HCT116 (cell line): ENCODE data around the gene HS6ST1. TPM values are rescaled to one million over a fixed set of nuclear protein-coding genes. Genes with fewer than 3 reads are reported as not detected.

ENCODE experiments used
- ATAC-seq: fragments of 200-7000 bp; cut with Tn5 transposase; 2 replicates; pipeline ENCODE4 v1.9.1; 2020; ENCODE audit warnings: mild to moderate bottlenecking, moderate library complexity
- BruUV-seq: library from RNA; stranded (reverse); fragments of 400-500 nt; replicated peaks from 2 replicates; lab custom pipeline; 2021; lab: Mats Ljungman, UMichigan
- CTCF ChIA-PET: fragments of 300-600 bp; sonication (Branson Sonifier 250); formaldehyde crosslinking; loops from one replicate; lab custom pipeline; 2021; ENCODE audit warnings: antibody characterized with exemption; lab: Charles Lee
- POLR2A ChIA-PET: fragments of 300-600, 350-600 bp; sonication (Branson Sonifier 250); formaldehyde crosslinking; loops from one replicate; lab custom pipeline; 2021; ENCODE audit warnings: antibody characterized with exemption; lab: Charles Lee
- RAD21 ChIA-PET, 2 experiments: fragments of 300-600 bp; sonication (Branson Sonifier 250); formaldehyde crosslinking; loops; one replicate each; lab custom pipeline; 2023; ENCODE audit warnings: low total read pairs in 2 of 2; ENCODE audit not compliant: uncharacterized antibody in 2 of 2, unreplicated experiment in 2 of 2, low non-redundant PET in 1 of 2; lab: Charles Lee
- DNase-seq: peaks from one replicate; pipeline ENCODE4 v3.0.0-alpha.2; 2010; ENCODE audit warnings: low read depth, low spot score
- H2AFZ ChIP-seq: fragments of 200-600 bp; shearing (Covaris generic), sonication (generic); 2 replicates; pipeline ENCODE4 v1.6.1; 2017; ENCODE audit warnings: low read depth, mixed run types, mixed read lengths, antibody characterized with exemption, low read length; ENCODE audit not compliant: poor library complexity, severe bottlenecking
- H3K27ac ChIP-seq: 2 replicates; pipeline ENCODE4 v1.5.1; 2012; ENCODE audit warnings: low read depth, low read length
- H3K27me3 ChIP-seq: fragments of 200-600 bp; sonication (generic); 2 replicates; pipeline ENCODE4 v1.6.1; 2016; ENCODE audit warnings: mixed run types, low read length, mixed read lengths; ENCODE audit not compliant: insufficient read depth
- H3K36me3 ChIP-seq, 2 experiments: fragments of 200-500 bp in 1 of 2; fragments of 200-600 bp in 1 of 2; sonication (Bioruptor generic) in 1 of 2; sonication (generic) in 1 of 2; 2 replicates each; pipeline versions ENCODE4 v1.5.1 to v1.6.1; 2014 to 2016; ENCODE audit warnings: low read length in 2 of 2, inconsistent platforms in 1 of 2, mixed read lengths in 1 of 2, mixed run types in 1 of 2; ENCODE audit not compliant: insufficient read depth in 2 of 2, control insufficient read depth in 1 of 2
- H3K4me1 ChIP-seq, 2 experiments: fragments of 200-600 bp in 1 of 2; sonication (generic) in 1 of 2; 2 replicates each; pipeline versions ENCODE4 v1.5.1 to v1.6.1; 2012 to 2017; ENCODE audit warnings: low read length in 2 of 2, inconsistent platforms in 1 of 2, mild to moderate bottlenecking in 1 of 2, mixed read lengths in 1 of 2, mixed run types in 1 of 2, moderate library complexity in 1 of 2; ENCODE audit not compliant: insufficient read depth in 2 of 2, control insufficient read depth in 1 of 2
- H3K4me2 ChIP-seq: fragments of 200-600 bp; sonication (generic); 2 replicates; pipeline ENCODE4 v1.6.1; 2017; ENCODE audit warnings: mixed run types, low read length, mixed read lengths
- H3K4me3 ChIP-seq, 2 experiments: fragments of 200-600 bp in 1 of 2; sonication (generic) in 1 of 2; replicated peaks in 1 of 2; 2 replicates each; pipeline ENCODE4 v1.5.1; 2011 to 2016; ENCODE audit warnings: low read length in 2 of 2, control low read depth in 1 of 2, low read depth in 1 of 2, mild to moderate bottlenecking in 1 of 2, mixed read lengths in 1 of 2, mixed run types in 1 of 2
- H3K79me2 ChIP-seq: fragments of 200-600 bp; sonication (generic); 2 replicates; pipeline ENCODE4 v1.6.1; 2017; ENCODE audit warnings: mild to moderate bottlenecking, mixed run types, low read length, moderate library complexity, mixed read lengths; ENCODE audit not compliant: insufficient read depth
- H3K9ac ChIP-seq: fragments of 200-600 bp; sonication (generic); 2 replicates; pipeline ENCODE4 v1.6.1; 2016; ENCODE audit warnings: low read length, mixed read lengths
- H3K9me2 ChIP-seq: fragments of 200-600 bp; sonication (generic), shearing (Covaris generic); 2 replicates; pipeline ENCODE4 v1.6.1; 2017; ENCODE audit warnings: mixed run types, mild to moderate bottlenecking, moderate library complexity; ENCODE audit not compliant: insufficient read depth
- H3K9me3 ChIP-seq, 2 experiments: fragments of 200-500 bp in 1 of 2; fragments of 200-600 bp in 1 of 2; sonication (Bioruptor generic) in 1 of 2; sonication (generic) in 1 of 2; 2 replicates each; pipeline ENCODE4 v1.6.1; 2014 to 2017; ENCODE audit warnings: low read length in 2 of 2, mixed read lengths in 2 of 2, inconsistent platforms in 1 of 2, low read depth in 1 of 2, mild to moderate bottlenecking in 1 of 2, mixed run types in 1 of 2, moderate library complexity in 1 of 2; ENCODE audit not compliant: control insufficient read depth in 1 of 2, insufficient read depth in 1 of 2
- H4K20me1 ChIP-seq: fragments of 200-600 bp; sonication (generic), shearing (Covaris generic); 2 replicates; pipeline ENCODE4 v1.6.1; 2017; ENCODE audit warnings: mixed run types, mild to moderate bottlenecking, moderate library complexity; ENCODE audit not compliant: insufficient read depth
- ATF3 ChIP-seq: IDR thresholded peaks from 2 replicates; pipeline ENCODE4 v1.6.1; 2012
- CBX3 ChIP-seq: IDR thresholded peaks from 2 replicates; pipeline ENCODE4 v1.6.1; 2012; ENCODE audit warnings: low read depth
- CTCF ChIP-seq, 3 experiments: fragments of 200-600 bp in 1 of 3; sonication (generic) in 1 of 3; IDR thresholded peaks in 2 of 3; conservative IDR thresholded peaks in 1 of 3; 2 replicates each; pipeline ENCODE4 v1.5.1; 2012 to 2017; ENCODE audit warnings: low read depth in 2 of 3, low read length in 2 of 3, antibody characterized with exemption in 1 of 3, borderline replicate concordance in 1 of 3, control low read depth in 1 of 3, mild to moderate bottlenecking in 1 of 3, mixed read lengths in 1 of 3, mixed run types in 1 of 3, moderate library complexity in 1 of 3; ENCODE audit not compliant: insufficient read depth in 1 of 3
- EZH2phosphoT487 ChIP-seq: fragments of 200-600 bp; IDR thresholded peaks from 2 replicates; pipeline ENCODE4 v1.6.1; 2018; ENCODE audit warnings: antibody characterized with exemption, borderline replicate concordance
- POLR2A ChIP-seq: IDR thresholded peaks from 2 replicates; pipeline ENCODE4 v1.7.0; 2011; ENCODE audit warnings: borderline replicate concordance; ENCODE audit not compliant: insufficient read depth, insufficient read length; ENCODE audit errors: extremely low read depth
- POLR2AphosphoS5 ChIP-seq: IDR thresholded peaks from 2 replicates; pipeline ENCODE4 v1.6.1; 2011; ENCODE audit warnings: mild to moderate bottlenecking, low read depth, low read length, moderate library complexity
- RAD21 ChIP-seq: IDR thresholded peaks from 2 replicates; pipeline ENCODE4 v1.6.1; 2012; ENCODE audit warnings: low read depth, mild to moderate bottlenecking
- SIN3A ChIP-seq: IDR thresholded peaks from 2 replicates; pipeline ENCODE4 v1.6.1; 2012; ENCODE audit warnings: low read depth
- SP1 ChIP-seq: IDR thresholded peaks from 2 replicates; pipeline ENCODE4 v1.6.1; 2012; ENCODE audit warnings: low read depth
- SRF ChIP-seq: IDR thresholded peaks from 2 replicates; pipeline ENCODE4 v1.6.1; 2012; ENCODE audit warnings: low read depth
- TCF7L2 ChIP-seq: IDR thresholded peaks from 2 replicates; pipeline ENCODE4 v1.7.0; 2011; ENCODE audit warnings: borderline replicate concordance, inconsistent platforms; ENCODE audit not compliant: insufficient read depth, insufficient read length; ENCODE audit errors: extremely low read depth
- ZFX ChIP-seq: fragments of 450-650 bp; IDR thresholded peaks from 2 replicates; pipeline ENCODE4 v1.6.1; 2017
- ZNF274 ChIP-seq: fragments of 200-500 bp; sonication (Bioruptor generic); IDR thresholded peaks from 2 replicates; pipeline ENCODE4 v1.6.1; 2014; ENCODE audit warnings: mild to moderate bottlenecking, low read depth, low read length, inconsistent platforms
- intact Hi-C: fragments of 100-400 bp; cut with micrococcal nuclease; formaldehyde crosslinking; loops from 2 replicates; pipeline ENCODE4 v1.10.0; 2022
- total RNA-seq: library from RNA; stranded (reverse); gene quantifications from one replicate; pipeline ENCODE4 v1.2.1, GENCODE V29; 2021; ENCODE audit not compliant: unreplicated experiment

The HS6ST1 gene
- total RNA-seq, 1 experiment from 2014 or later, result 35.0 TPM

DNA sequence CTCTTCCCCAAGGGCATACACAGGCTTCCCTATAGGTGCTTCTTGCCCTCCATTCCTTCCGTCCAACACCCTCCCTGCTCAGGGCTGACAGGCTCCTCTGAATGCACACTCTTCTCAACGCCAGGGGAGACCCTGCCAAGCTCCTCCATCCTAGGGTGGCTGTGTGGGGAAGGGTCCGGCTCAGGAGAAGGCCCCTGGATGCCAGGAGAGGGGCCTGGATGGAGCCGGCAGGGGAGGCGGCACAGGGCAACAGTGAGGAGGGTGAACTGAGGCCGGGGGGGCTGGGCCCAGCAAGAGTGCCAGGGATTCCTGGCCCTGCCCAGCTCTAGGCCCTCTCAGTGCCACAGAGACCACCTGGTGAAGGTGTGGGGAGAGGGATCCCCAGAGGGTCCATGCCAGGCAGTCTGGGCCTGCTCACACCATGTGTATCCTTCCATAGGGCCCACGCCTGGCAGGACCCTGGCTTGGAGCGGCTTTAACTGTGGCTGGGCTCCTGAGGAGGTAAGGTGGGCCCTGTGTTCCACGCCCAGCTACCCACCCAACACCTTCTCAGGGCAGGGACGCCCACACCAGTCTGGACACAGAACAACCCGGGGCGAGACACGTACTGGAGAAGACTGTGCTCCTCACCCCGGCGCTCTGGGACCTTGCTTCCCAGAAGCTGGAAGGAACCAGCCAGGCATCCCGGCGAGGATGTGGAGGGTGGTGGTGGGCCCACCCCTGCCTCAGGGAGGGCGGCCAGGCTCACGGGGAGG is 26.6 kb downstream of the HS6ST1 start:
- ATAC-seq (no peak), DNase-seq (no peak)
- Histone ChIP-seq H3K9me3 (no peaks in the 10 kb centered on the region), H3K79me2 (peaks cover 91% of the 10 kb centered on the region), H3K27me3 (no peaks in the 10 kb centered on the region), H3K9me2 (no peaks in the 10 kb centered on the region), H3K9ac (no peak overlapping the region), H3K27ac (no peak overlapping the region; the same call in 1 of the 2 replicates), H4K20me1 (no peaks in the 10 kb centered on the region), H3K36me3 (peaks cover 0 to 3% of the 10 kb centered on the region in 2 experiments; a peak in 1 of 4 replicates), H3K4me2 (no peak overlapping the region), H2AFZ (no peak overlapping the region), H3K4me3 (no peak overlapping the region), H3K4me1 (peaks cover 0 to 12% of the 10 kb centered on the region in 2 experiments; a peak in 2 of 4 replicates)
- RAD21 ChIA-PET, result no interaction called here
- CTCF ChIA-PET, result no interaction called here
- intact Hi-C loops, result no loop called here
- no TSS peak for BruUV-seq
- no peak for TF ChIP-seq POLR2A
- TF ChIP-seq TCF7L2, result no peak
- TF ChIP-seq CTCF (IDR thresholded peaks at IDR 0.05 in 2 of 3, conservative IDR thresholded peaks at IDR 0.05 in 1 of 3; ENCODE audit: borderline replicate concordance in 1 of 3, insufficient read depth in 1 of 3, low read depth in 2 of 3, low read length in 2 of 3), result no peak
- TF ChIP-seq SIN3A, result no peak
- no peak for TF ChIP-seq SRF
- TF ChIP-seq POLR2AphosphoS5, result no peak
- TF ChIP-seq RAD21, result no peak
- TF ChIP-seq ATF3, result no peak
- TF ChIP-seq ZFX, result no peak
- no peak for TF ChIP-seq CBX3
- no peak for TF ChIP-seq SP1
- no peak for TF ChIP-seq ZNF274
- TF ChIP-seq EZH2phosphoT487, result no peak
- POLR2A ChIA-PET, result no interaction called here
